ENCODE results near the gene PLCL2.

PLCL2 gene

DNA sequence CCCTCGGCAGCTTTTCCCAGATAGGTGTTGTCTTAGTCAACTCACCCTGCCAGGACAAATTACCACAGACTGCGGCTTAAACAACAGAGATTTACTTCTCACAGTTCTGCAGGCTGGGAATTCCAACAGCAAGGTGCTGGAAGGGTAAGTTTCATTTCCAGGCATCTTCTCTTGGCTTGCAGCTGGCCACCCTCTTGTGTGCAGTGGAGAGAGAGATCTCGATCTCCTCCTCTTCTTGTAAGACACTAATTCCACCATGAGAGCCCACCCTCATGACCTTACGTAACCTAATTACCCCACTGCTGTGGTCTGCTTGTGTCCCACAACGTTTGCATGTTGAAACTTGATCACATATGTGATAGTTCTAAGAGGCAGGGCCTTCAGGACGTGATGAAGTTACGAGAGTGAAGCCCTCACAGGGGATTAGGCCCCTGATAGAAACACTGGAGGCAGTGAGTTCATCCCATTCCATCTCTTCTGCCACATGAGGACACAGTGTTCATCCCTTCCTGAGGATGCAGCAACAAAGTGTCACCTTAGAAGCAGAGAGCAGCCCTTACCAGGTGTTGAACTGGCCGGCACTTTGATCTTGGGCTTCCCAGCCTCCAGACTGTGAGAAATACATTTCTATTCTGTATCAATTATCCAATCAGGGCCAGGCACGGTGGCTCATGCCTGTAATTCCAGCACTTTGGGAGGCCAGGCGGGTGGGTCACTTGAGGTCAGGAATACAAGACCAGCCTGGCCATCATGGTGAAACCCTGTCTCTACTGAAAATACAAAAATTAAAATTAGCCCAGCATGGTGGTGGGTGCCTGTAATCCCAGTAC, 247.7 kb downstream of the PLCL2 start:
- no peak for DNase-seq

DNA sequence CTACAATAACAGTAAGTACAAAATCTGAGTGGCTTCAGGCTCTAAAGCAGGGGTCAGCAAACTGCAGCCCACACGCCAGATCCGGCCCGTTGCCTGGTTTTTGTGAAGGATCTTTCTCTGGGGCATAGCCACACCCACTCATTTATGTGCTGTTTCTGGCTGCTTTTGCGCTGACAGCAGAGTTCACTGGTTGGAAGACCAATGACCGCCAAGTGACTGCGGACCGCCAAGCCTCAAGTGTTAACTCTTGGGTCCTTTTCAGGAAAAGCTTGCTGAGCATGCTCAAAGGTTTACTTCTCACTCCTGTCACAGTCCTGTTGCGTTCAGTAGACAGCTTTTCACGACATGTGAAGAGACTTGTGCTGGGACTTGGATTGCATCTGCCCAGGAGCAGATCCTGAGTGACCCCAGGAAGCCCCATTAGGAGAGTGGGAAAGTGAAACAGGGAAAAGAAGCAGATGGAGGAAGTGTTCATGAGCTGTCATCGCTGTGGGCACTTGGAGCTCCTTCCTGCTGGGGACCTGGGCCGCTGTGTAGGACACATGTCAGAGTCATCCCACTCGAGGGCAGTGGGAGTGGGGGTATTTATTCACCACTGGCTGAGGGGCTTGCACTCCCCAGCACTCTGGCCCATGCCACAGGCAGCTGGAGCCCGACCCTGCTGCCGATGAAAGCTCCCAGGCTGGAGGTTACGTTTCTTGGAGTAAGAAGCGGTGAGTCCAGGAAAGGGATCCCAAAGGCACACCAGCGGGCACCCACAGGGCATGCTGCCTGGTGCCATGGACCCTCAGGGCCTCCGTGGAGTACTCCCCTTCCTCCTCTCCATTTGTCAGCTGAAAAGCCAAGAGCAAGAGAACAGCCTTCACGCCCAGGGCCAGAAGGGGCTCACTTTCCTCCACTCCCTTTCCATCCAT, 249.1 kb downstream of the PLCL2 start:
- DNase-seq: no peak

DNA sequence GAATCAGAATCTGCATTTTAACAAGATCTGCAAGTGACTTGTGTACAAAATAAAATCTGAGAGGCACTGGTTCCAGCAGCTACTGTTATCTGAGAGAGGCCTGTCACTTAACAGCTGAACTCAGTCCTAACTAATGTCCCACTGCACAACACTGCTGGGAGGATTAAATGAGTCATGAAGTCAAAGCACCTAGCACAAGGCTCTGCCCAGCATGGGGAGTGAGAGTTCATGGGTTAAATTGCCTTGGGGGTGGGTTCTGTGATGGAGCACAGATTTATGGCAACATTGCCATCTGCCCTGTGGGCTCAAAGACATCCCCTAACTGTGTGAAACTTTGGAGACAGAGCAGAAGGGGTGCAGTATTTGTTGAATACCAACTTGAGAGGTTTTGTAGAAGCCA, 250.9 kb downstream of the PLCL2 start:
- DNase-seq: no peak

DNA sequence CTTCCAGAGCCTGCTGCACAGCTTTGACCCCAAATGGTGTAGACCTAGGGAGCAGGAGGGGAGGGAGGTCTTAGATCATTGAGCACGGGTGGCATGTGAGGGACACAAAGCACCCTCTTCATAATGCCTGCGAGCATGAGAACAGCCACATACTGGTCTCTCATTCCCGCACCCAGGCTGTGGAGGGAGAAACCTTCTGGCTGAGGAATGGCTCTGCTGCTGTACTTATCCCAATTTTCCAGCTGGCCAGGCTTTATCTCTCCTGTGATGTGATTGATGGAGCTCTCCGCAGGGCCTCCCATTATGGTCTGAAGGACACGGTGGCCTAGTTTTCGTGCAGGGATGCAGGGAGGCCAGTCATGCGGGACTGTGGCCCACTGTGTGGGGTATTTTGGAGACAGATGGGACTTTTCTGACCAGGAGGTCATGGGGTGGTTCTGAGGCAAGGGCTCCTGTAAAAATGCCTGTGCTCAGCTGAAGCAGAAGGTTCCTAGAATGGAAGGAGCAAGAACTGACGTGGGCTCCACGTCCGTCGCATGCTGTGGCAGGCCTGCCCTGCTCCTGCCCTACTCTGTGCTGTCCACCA, 251.5 kb downstream of the PLCL2 start:
- DNase-seq: no peak

DNA sequence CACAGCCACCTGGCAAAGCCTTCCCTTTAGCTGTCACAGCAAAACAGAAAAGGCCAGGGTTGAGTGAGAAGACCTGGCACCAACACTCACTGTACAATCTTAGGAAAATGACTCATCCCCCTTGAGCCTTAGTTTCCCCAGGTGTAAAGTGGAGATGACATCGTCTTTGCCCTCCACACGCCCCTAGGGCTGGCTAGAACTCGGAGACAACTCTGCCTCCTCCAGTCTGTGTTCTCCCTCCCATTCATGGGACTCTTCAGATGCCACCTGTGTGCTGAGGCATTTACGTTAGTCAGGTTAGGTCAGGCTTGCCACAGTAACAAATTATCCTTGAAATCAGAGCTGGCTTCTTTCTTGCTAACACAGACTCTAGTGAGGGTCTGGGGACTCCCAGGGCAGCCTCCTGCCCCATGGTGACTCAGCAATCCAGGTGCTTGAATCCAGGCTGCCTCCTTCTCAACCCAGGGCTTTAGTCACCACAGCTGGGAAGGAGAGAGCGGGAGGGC, 252.6 kb downstream of the PLCL2 start:
- DNase-seq: no peak

DNA sequence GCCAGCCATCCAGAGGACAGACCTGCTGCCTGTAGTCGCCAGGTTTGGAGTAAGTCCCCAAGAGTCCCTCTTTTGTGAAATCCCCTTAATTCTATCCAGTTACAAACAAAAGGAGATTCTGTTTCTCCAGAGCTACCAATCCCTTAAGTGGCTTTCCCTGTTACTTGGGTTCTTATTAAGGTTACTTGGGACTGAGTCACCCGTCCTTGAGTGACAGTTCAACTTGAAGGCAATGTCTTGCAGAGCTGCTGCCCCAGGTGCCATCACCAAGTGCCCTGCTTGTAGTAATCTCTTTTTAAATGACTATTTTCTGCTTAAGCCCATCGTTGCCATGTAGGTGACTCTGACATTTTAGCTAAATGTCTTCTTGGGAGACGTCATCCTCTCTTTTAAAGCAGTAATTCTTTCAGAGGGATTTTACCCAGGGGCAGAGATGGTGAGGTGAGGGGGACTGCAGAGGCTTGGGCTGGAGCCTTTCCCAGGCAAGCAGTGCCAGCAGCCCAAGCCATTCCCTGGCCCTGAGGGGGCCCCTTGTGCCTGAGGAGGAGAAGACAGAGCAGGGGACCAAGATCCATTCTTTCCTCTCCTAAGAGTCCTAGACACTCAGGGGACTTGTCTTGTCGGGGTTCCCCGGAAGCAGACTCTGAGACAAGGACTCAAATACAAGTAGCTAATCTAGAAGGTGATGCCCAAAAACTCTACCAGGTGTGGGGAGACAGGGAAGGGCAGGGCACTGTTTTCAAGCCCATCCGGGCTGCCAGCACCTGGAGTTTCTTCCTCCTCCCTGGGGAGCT, 253.7 kb downstream of the PLCL2 start:
- no peak for DNase-seq
